GM13977 (cell line): ENCODE results near the gene C17orf114.

ENCODE experiments used
- DNase-seq: peaks from one replicate; pipeline ENCODE4 v3.0.0; 2012; ENCODE audit warnings: low spot score
- CTCF ChIP-seq: IDR thresholded peaks from 2 replicates; pipeline ENCODE4 v1.5.1; 2012; ENCODE audit warnings: mild to moderate bottlenecking, control low read depth; ENCODE audit not compliant: insufficient read depth; ENCODE audit errors: extremely low read depth, missing control alignments
- in situ Hi-C: fragments of 300-500 bp; cut with MboI; formaldehyde crosslinking; loops from one replicate; pipeline ENCODE4 v1.12.0; 2022; ENCODE audit warnings: low sequenced_read_pairs, low pct_unique_long_range_greater_than_20kb, mixed read lengths, inconsistent platforms; ENCODE audit not compliant: unreplicated experiment

The C17orf114 gene

GRCh38 chr17:4812690-4813089 is 10.6 kb upstream of the C17orf114 start:
- in situ Hi-C loops: no loop called here
- no peak for DNase-seq
- TF ChIP-seq CTCF: no peak

GRCh38 chr17:4811471-4811870 is 9.3 kb upstream of the C17orf114 start:
- in situ Hi-C loops: no loop called here
- DNase-seq: no peak
- TF ChIP-seq CTCF: no peak

GRCh38 chr17:4810696-4811290 is 8.7 kb upstream of the C17orf114 start:
- TF ChIP-seq CTCF: no peak
- DNase-seq: no peak
- in situ Hi-C loops: no loop called here

GRCh38 chr17:4808378-4808767 is 6.2 kb upstream of the C17orf114 start:
- no peak for DNase-seq

GRCh38 chr17:4807605-4808377 is 5.7 kb upstream of the C17orf114 start:
- no peak for DNase-seq
- in situ Hi-C loops: no loop called here
- TF ChIP-seq CTCF: no peak

More at GRCh38 chr17:4808378-4808767, 6.2 kb upstream of the C17orf114 start:
- in situ Hi-C loops: no loop called here
- no peak for TF ChIP-seq CTCF

- TF ChIP-seq CTCF: no peak
- in situ Hi-C loops: no loop called here
- peak; percentile 100 for DNase-seq
Measured at GRCh38 chr17:4806777-4807604, 4.9 kb upstream of the C17orf114 start, which contains the start of gene PLD2. Gene PLD2 (plus strand): TSS chr17:4807152. CDS start chr17:4807773, 621 bp downstream.
